CD4-positive, alpha-beta T cell treated with Interleukin-1 beta for 1 hour (primary cell): Measurements from ENCODE around the gene SAMD4A.
"Not testable (repeated sequence)": the region's sequence is repeated elsewhere in the genome, so short reads cannot be mapped to it uniquely, and the experiment has no call there.

ENCODE experiments used
- DNase-seq, 2 donors: peaks; one replicate each; pipeline ENCODE4 v3.0.0-alpha.2; 2020 to 2022

The SAMD4A gene

DNA sequence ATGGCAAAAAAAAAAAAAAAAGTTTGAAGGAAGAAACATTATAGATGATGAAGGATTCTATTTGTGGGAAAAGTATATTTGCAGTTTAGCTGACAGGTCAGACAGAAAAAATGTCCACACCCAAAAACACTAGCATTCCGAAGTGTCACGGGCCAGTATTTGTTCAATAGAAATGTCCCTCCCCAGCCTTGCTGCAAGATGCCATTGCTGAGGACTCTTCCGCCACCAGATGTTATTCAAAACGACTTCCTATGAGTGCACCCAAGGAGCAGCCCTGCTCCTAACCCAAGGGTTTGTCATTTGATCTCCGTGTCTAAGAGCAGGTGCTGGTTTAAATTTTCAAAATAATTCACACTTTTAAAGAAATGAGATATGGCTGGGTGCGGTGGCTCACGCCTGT lies 172.6 kb downstream of the SAMD4A start:
- no peak for DNase-seq

- no peak for DNase-seq
These were observed 175.8 kb downstream of the SAMD4A start for GRCh38 chr14:54742492-54743350.

DNA sequence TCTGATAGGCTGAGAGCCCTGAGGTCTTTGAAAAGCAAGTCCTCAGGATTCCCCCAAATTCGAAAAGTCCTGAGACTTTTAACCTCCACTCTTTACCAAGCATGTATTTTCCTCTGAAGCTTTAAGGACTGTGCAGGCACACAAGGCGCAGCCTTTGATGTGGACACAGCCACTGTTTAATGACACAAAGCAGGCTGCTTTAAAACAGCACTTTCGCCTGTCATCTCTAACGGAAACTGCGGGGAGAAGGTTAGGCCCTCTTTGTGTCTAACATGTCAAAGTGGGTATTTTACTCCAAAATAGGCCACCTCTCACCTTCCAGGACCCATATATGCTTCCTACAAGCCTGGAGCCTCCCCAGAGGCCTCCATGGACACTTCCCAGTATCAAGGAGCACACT lies 176.5 kb downstream of the SAMD4A start:
- no peak for DNase-seq

DNA sequence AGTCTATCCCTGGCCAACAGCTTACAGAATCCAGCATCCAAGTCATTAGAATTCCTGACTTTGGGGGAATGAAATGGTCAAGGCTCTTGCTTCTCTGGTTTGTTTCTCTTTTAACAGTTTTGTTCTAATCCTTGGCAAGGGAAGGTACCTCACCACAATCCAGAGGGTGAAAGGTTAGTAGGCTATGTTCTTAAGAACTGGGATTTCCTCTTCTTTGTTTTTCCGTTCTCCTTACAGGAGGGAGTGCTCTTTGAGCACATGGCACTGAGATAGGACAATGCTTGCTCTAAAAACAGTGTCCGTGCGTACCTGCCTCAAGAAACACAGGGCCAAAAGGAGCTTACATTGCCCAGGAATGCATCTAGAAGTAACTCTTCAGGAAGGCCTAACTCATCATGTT lies 179.1 kb downstream of the SAMD4A start:
- no peak for DNase-seq

- no peak for DNase-seq
These were observed 180.7 kb downstream of the SAMD4A start for GRCh38 chr14:54747616-54748015.

- no peak for DNase-seq
These were observed 182.3 kb downstream of the SAMD4A start for GRCh38 chr14:54749180-54749579.

DNA sequence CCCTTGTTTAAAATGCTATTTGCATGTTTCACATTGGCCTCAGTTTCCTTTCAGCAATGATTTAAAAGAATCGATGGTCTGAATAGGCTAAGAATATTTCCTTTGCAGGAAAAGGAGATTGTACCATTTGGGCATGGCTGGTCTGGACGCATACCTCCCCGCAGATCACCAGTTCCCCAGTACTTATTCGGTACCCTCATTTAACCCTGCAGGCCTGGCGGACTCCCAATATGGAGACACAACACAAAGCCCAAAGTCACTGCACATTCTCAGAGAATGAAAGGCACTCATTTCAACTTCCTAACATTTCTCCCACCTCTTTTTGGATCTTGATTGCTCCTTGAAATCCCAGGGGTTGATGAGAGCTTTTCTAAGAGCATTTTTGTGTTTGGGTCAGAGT lies 182.8 kb downstream of the SAMD4A start:
- DNase-seq: no peak

GRCh38 chr14:54752611-54753010 lies 185.7 kb downstream of the SAMD4A start:
- not testable (repeated sequence) for DNase-seq

DNA sequence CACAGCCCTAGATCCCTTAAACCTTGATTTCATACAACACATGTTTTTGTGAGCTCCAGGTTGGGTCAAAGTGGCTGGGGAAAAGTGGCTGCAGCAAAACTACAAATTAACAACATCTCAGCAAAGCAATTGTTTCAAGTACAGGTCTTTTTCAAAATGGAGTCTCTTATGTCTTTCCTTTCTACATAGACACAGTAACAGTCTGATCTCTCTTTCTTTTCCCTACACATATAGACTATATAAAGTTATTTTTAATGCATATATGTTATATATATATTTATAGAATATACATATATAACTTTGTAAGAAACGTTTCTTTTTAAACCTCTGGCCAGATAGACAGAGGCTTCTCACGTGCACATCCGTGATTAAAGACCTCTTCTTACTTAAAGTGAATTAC lies 186.5 kb downstream of the SAMD4A start:
- not testable (repeated sequence) for DNase-seq

DNA sequence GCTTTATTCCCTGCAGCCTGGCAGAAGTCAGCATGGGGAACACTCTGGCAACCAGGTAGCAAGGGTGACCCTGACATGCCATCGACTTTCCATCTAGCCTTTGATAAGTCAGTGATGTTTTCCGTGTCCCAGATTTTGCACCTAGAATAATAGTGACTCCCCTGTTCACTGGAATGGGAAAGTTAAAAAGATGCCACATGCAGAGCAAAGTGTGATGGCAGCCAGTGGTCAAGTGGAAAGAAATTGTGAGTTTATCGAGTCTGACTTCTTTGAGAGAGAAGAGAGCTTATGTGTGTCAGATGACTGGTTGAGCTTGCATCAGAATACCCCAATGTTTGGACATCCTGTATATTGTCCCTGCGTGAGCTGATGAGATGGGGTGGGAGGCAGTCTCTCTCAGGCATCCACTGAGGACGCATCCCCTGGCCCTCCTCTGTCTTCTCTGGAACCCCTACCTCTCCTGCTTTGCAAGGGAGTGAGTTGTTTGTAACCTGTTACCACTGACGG lies 187.2 kb downstream of the SAMD4A start:
- no peak for DNase-seq

- DNase-seq: no peak
These were observed 187.9 kb downstream of the SAMD4A start for GRCh38 chr14:54754623-54755386.

- no peak for DNase-seq
These were observed 189.9 kb downstream of the SAMD4A start for GRCh38 chr14:54756656-54757392.

- no peak for DNase-seq
These were observed 191.1 kb downstream of the SAMD4A start for GRCh38 chr14:54758041-54758440.

GRCh38 chr14:54759982-54760585 lies 193.2 kb downstream of the SAMD4A start:
- no peak for DNase-seq

- no peak for DNase-seq
These were observed 194.1 kb downstream of the SAMD4A start for GRCh38 chr14:54760866-54761575.

- no peak for DNase-seq
These were observed 194.9 kb downstream of the SAMD4A start for GRCh38 chr14:54761835-54762234.

DNA sequence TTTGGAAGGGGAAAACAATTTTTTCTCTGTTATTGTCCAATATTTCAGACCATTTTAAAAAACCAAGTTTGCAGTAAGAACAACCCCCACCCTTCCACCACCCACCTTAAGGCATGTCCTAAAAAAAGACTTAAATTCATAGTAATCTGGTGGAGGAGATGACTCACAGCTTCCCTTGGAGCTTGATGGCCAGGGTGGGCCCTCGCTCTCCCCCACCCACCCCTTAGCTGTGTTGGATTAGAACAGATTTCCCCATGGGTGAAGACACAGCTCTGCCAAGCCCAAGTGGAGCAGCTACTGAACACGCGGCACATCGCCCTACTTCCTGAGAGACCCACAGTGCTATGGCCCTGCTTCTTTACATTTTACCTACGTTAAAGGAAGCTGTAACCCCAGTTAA lies 195.4 kb downstream of the SAMD4A start:
- DNase-seq: no peak

GRCh38 chr14:54763761-54764160 lies 196.8 kb downstream of the SAMD4A start:
- no peak for DNase-seq

DNA sequence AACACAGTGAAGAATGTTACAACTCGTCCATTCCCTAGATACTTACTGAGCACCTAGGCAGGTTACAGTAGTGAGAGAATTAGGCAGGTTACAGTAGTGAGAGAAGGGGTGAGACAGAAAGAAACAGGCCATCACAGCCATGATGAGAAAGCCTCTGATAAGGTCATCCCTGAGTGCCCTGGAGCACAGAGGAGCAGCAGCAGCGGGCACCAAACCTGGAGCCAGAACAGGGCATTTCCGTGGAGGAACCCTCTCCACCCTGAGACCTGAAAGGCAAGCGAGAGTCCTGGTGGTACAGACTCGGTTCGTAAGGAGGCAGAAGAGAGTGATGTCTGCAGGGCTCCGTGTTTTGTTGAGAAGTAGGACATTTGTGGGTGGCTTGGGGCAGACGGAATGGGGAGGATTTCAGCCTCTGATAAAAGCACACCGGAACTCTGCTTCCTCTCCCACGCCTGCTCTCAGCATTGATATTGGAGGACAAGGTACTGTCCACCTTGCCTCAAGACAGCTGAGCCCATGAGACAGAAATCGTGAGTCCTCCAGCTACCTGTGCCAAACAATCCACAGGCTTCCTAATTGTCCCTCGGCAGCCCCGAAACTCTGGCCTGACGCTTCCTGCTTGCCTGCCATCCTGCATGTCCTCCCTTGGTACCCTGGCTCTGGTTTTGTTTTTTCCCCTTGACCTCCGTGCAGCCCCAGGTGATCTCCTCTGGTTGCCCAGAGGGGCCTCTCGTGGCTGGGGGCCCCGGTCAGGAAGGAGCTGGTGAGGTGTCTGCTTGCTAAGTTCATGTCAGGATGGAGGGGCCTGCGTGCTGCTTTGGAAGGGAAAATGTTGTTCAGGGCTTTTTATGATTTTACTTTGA lies 199.6 kb downstream of the SAMD4A start:
- DNase-seq: no peak

DNA sequence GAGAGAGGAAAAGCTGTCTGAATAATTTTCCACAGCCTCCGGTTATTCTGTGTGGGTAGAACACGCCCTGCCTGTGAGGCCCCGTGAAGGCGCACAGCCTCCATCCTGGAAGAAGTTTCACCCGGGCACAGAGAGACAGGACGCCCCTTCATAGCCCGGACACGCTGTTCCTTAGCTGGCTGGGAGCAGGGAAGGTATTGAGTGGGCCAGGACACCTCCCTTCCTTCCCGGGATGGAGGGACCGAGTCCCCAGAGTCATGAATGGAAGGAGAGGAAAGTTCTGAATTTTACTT lies 200.2 kb downstream of the SAMD4A start:
- DNase-seq: no peak

- DNase-seq: no peak
These were observed 200.5 kb downstream of the SAMD4A start for GRCh38 chr14:54767450-54767849.
